Stimulated activated CD8-positive, alpha-beta memory T cell treated with anti-CD3 and anti-CD28 coated beads, Interleukin-15, amount 100 ng/mL, for 24 hours (primary cell): ENCODE data around the gene ZBTB17.
"Not testable (repeated sequence)": the region's sequence is repeated elsewhere in the genome, so short reads cannot be mapped to it uniquely, and the experiment has no call there.

Experiments
- DNase-seq: peaks from one replicate; pipeline ENCODE4 v3.0.0-alpha.2; 2020; ENCODE audit warnings: low read depth

Gene ZBTB17

DNA sequence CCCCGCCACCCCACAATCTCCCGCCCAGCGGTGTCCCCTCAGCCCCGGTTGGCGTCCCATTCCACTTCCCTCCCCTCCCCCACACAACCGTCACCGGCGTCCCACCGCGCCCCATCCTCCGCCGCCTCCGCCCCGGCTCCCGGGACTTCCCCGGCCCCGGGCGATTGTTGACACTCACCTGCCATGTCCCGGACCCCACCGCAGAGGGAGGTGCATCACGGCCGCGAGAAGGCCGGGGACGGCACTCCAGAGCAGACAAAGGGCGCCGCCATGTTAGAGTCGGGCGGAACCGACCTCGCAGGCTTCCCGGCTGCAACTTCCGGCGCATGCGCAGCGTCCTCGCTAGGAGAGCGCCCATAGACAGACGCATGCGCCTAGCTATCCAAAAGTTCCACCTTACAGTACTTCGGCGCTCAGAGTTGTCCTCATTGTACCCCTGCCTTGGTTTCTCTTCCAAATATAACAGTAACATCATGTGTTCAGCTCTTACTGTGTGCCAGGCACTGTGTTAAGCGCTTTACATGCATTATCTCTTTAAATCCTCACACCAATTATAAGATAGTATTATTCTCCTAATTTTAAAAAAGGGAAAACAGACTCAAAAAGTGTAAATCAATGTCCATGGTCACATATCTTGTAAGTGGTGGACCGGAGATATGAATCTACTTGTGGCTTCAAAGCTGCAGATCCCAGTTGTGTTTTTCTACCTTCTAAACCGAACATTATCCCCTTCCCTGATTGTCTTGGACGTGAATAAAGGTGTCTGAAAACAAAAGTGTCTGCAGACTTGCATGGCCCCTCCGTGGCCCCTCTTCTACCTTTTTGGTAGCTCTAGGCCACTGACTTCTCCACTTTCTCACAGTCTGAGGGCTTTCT, at the start of gene ZBTB17:
TSS of gene ZBTB17 (minus strand) at position 297 of the 876 bp plus-strand sequence. CDS start 27,606 bp downstream, outside the sequence.
- DNase-seq, result peak; percentile 95

GRCh38 chr1:16023050-16023653, 47.3 kb upstream of the ZBTB17 start:
- DNase-seq, result no peak

GRCh38 chr1:16022393-16022792, 46.5 kb upstream of the ZBTB17 start:
- no peak for DNase-seq

DNA sequence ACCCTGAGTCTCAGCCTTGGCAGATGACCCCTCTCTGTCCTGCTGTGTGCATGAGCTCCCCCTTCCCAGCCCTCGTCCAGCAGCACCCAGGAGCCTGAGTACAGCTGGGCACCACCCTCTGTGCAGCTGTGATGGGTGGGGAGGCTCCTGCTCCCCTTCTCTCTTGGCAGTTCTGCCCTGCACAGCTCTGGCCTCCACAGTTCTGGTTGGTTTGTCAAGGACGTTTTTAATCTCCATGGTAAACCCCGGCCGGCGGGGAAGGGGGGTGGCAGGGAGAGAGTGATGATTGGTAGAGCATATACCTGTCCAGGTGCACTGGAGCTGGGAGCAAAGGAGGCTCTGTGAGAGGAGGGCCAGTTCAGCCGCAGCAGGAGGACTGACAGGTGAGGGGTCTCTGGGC, 45.8 kb upstream of the ZBTB17 start, which contains the start of gene CLCNKA:
TSS of gene CLCNKA (plus strand) at position 356 of the 400 bp plus-strand sequence. CDS start 584 bp downstream, outside the sequence.
- no peak for DNase-seq

GRCh38 chr1:16020878-16021277, 45.0 kb upstream of the ZBTB17 start:
- DNase-seq, result not testable (repeated sequence)

DNA sequence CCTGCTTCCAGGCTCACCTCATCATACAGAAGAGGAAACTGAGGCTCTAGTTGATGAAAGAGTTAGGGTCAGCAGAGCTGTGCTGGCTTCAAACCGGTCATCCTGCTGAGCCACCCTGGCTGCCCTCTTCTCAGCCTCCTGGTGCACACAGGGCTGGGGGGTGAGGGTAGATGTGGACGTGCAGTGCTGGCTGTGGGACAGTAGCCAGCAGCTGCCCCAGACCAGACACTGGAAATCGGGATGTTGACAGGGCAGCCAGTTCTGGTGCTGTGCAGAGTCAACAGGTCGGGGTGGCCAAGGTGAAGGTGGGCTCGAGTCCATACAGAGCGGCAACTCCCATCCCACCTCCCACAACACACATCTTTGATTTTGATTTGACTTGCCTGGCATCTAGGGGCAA, 44.4 kb upstream of the ZBTB17 start:
- DNase-seq, result no peak

GRCh38 chr1:16019644-16020277, 43.9 kb upstream of the ZBTB17 start:
- DNase-seq, result no peak

- DNase-seq, result no peak
These were observed 43.1 kb upstream of the ZBTB17 start for GRCh38 chr1:16018749-16019643.

DNA sequence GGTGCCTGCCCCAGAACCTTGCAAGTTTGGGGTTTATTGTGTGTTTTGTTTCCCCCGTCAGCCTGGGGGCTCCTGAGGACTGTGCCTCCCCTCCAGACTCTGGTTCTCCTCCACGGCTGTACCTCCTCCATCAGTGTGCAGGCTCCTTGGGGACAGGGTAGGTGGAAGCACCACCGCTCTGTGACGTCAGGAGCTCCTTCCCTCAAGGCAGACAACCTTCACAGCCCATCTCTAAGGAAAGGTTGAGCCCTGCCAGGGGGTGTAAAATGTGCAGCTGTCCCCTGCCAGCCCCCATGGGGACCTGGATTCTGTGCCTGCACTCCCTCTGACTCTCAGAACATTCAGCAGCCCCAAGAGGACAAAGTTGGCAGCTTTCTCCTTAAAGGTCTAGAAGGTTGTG, 42.4 kb upstream of the ZBTB17 start:
- DNase-seq, result no peak

GRCh38 chr1:16017461-16018303, 41.8 kb upstream of the ZBTB17 start, which contains the start of gene HSPB7:
Gene HSPB7, minus strand, starts transcription at chr1:16018043. Its CDS starts 80 bp downstream, at chr1:16017963.
- DNase-seq, result no peak

GRCh38 chr1:16017076-16017460, 41.2 kb upstream of the ZBTB17 start:
- DNase-seq, result no peak

- DNase-seq, result no peak
These were observed 40.3 kb upstream of the ZBTB17 start for GRCh38 chr1:16015960-16016901.

DNA sequence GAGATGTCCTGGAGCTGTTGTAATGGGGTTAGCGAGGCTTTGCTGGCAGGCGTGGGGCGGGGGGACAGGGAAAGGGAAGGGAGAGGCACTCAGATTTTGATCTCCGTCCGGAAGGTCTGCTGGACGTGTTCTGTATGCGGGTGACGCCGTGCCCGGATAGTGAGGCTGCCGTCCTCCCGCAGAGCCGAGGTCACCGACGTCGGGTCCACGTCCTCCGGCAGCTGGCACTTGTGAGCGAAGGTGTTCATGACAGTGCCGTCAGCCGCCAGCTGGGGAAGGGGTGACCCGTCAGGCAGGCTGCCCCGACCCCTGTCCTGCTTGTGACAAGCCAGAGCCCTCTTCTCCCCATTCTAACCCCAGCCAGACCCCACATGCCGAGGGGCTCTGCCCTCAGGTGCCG, 39.6 kb upstream of the ZBTB17 start:
- no peak for DNase-seq

GRCh38 chr1:16014509-16015482, 38.9 kb upstream of the ZBTB17 start:
- DNase-seq, result no peak

DNA sequence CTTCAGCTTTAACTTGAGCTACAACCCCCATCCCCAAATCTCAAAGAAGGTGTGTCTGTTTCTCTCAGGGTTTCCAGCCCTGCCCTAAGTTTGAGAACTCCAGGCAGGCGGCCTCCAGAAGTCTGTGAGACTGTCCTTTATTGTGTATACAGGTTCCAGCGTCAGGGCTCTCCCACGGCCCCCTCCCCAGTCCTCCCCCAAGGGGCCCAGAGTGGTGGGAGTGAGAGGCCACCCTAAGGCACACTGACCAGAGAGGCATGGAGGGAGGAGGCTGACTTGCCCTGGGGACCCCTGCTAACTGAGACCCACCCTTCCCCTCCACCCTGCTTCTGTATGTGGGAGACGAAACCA, 38.0 kb upstream of the ZBTB17 start:
- DNase-seq, result no peak

DNA sequence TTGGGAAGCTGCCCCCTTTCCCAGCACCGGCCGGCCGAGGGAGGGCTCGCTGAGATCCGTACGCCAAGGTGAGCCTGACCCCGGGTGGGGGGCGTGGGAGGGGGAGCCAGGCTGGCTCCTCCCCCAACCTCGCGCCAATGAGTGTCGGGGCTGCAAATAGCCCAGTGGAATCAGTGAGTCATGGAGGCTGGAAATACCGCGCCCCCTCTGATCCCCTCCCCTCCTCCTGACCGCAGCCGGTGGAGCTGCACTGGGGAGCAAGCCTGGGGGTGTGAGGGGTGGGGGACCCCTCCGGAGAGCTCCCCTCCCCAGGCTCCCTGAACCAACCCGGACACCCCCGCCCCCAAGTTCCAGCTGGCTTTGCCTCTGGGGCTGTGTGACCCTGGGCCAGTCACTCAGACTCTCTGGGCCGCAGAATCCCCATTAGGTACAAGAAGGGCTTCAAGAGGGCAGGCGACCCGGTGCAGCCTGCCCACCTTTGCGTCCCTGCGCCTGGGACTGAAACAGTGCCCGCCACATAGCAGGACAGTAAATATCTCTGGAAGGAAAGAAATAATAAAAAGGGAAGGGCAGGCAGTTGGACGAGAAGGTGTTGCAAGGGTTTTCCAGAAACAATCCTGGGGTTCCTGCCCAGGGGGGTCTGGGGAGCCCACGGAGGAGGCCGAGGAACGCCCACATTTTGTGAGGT, 37.5 kb upstream of the ZBTB17 start:
- DNase-seq, result no peak

GRCh38 chr1:16012590-16013219, 36.8 kb upstream of the ZBTB17 start:
- no peak for DNase-seq
